Smooth muscle cell of the pulmonary artery (primary cell): ENCODE data around the gene COG4. TPM values are rescaled to one million over a fixed set of nuclear protein-coding genes. Genes with fewer than 3 reads are reported as not detected.

Source experiments
- total RNA-seq: library from RNA; depleted of rRNA; stranded (reverse); fragments of >200 nt; gene quantifications from 2 replicates; pipeline ENCODE4 v1.2.3, GENCODE V29; 2014

Gene COG4
- total RNA-seq, result 76.0 and 86.2 TPM in 2 replicates

GRCh38 chr16:70523076-70523742, at the start of gene COG4:
Gene COG4, minus strand, starts transcription at chr16:70523554. Its CDS starts 11 bp downstream, at chr16:70523543.

GRCh38 chr16:70523743-70524398, 517 bp upstream of the COG4 start, which contains the start of gene SF3B3:
Gene SF3B3, plus strand, starts transcription at chr16:70523816. Its CDS starts 2,841 bp downstream, at chr16:70526657.

GRCh38 chr16:70454222-70455034, 68.9 kb downstream of the COG4 start, which contains the start of gene FCSK:
Gene FCSK, plus strand, starts transcription at chr16:70454595. Its CDS starts 8,596 bp downstream, at chr16:70463191.

GRCh38 chr16:70438969-70439862, 84.1 kb downstream of the COG4 start, which contains the start of gene ST3GAL2:
Gene ST3GAL2, minus strand, starts transcription at chr16:70439100. Its CDS starts 40,570 bp downstream, at chr16:70398530.

Other genes with a start within 250 kb of the COG4 start
- 215 and 281 TPM in 2 replicates for gene AARS1, start 234.0 kb downstream of the COG4 start, total RNA-seq
- 21.0 and 22.5 TPM in 2 replicates for gene DDX19B, start 224.4 kb downstream of the COG4 start, total RNA-seq
- 45.2 and 49.8 TPM in 2 replicates for gene DDX19A, start 176.7 kb downstream of the COG4 start, total RNA-seq
- 33.1 and 38.9 TPM in 2 replicates for gene ST3GAL2, start 84.5 kb downstream of the COG4 start, total RNA-seq
- 8.7 and 12.3 TPM in 2 replicates for gene FCSK, start 69.0 kb downstream of the COG4 start, total RNA-seq
- gene SF3B3, start 262 bp upstream of the COG4 start, total RNA-seq, result 153 and 164 TPM in 2 replicates
- gene IL34, start 123.0 kb upstream of the COG4 start, total RNA-seq, result 8.1 and 27.3 TPM in 2 replicates
- gene MTSS2, start 162.5 kb upstream of the COG4 start, total RNA-seq, result 29.5 and 31.2 TPM in 2 replicates